Parathyroid adenoma (tissue), 2 donors: ENCODE measurements around the gene SLC25A43.

Experiments used
- H2AFZ ChIP-seq: fragments of 300-600 bp; sonication (generic); one replicate; pipeline ENCODE4 v1.7.0; 2017; ENCODE audit warnings: antibody characterized with exemption, mild to moderate bottlenecking
- H3K27ac ChIP-seq: fragments of 300-600 bp; sonication (generic); one replicate; pipeline ENCODE4 v1.7.0; 2017
- H3K27me3 ChIP-seq: fragments of 300-600 bp; sonication (generic); one replicate; pipeline ENCODE4 v1.7.0; 2017; ENCODE audit warnings: low read length; ENCODE audit not compliant: control insufficient read depth, insufficient read depth
- H3K36me3 ChIP-seq: fragments of 300-600 bp; sonication (generic); one replicate; pipeline ENCODE4 v1.7.0; 2017; ENCODE audit warnings: low read length; ENCODE audit not compliant: control insufficient read depth, insufficient read depth
- H3K4me1 ChIP-seq: fragments of 300-600 bp; sonication (generic); one replicate; pipeline ENCODE4 v1.7.0; 2017; ENCODE audit warnings: control low read depth
- H3K4me2 ChIP-seq: fragments of 300-600 bp; sonication (generic); one replicate; pipeline ENCODE4 v1.7.0; 2017; ENCODE audit warnings: low read length
- H3K4me3 ChIP-seq: fragments of 300-600 bp; sonication (generic); one replicate; pipeline ENCODE4 v1.7.0; 2017; ENCODE audit warnings: low read depth, low read length
- H3K79me2 ChIP-seq: fragments of 300-600 bp; sonication (generic); one replicate; pipeline ENCODE4 v1.7.0; 2017; ENCODE audit warnings: control low read depth
- H3K9ac ChIP-seq: fragments of 300-600 bp; sonication (generic); one replicate; pipeline ENCODE4 v1.7.0; 2017; ENCODE audit warnings: mild to moderate bottlenecking
- H3K9me3 ChIP-seq: fragments of 300-600 bp; sonication (generic); one replicate; pipeline ENCODE4 v1.7.0; 2017; ENCODE audit warnings: low read length; ENCODE audit not compliant: control insufficient read depth
- TF ChIP-seq, protein P1 (sequence below): fragments of 300-600 bp; sonication (generic); IDR thresholded peaks from one replicate; pipeline ENCODE4 v1.7.0; 2017; ENCODE audit warnings: antibody characterized with exemption, mild to moderate bottlenecking
- donor health status: primary hyperparathyroidism.

Gene SLC25A43

DNA sequence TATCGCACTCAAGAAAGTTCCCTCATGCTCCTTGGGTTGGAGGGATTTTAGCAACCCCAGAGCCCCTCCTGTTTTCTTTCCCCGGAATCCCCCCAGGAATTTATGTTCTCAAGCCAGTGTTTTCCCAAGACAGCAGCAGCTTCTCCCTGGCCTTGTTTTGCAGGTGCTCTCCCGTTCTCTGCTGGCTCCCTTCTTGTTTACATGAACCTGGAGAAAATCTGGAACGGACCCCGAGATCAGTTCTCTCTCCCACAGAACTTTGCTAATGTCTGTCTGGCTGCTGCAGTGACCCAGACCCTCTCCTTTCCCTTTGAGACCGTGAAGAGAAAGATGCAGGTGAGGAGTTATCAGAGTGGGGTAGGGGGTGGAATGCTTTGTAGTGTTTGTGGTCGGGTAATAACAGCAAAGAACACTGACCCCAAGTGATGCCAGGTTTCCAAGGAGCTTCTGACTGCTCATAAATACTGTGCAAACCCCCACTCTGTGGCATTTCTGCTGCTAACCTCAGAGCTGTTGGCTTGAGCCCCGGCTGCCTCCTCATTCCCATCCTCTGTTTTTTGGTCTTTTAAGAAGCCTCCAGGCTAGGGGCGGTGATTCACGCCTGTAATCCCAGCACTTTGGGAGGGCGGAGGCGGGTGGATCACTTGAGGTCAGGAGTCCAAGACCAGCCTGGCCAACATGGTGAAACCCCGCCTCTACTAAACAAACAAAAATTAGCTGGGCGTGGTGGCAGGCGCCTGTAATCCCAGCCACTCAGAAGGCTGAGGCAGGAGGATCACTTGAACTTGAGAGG, 11.1 kb downstream of the SLC25A43 start:
- no peaks in the 10 kb centered on the region for H3K9me3 ChIP-seq
- no peaks in the 10 kb centered on the region for H3K79me2 ChIP-seq
- no peaks in the 10 kb centered on the region for H3K4me1 ChIP-seq
- H3K36me3 ChIP-seq, result no peaks in the 10 kb centered on the region
- H3K4me2 ChIP-seq, result no peak overlapping the region
- no peak overlapping the region for H3K27ac ChIP-seq
- H3K27me3 ChIP-seq, result no peaks in the 10 kb centered on the region
- TF ChIP-seq, protein P1, sequence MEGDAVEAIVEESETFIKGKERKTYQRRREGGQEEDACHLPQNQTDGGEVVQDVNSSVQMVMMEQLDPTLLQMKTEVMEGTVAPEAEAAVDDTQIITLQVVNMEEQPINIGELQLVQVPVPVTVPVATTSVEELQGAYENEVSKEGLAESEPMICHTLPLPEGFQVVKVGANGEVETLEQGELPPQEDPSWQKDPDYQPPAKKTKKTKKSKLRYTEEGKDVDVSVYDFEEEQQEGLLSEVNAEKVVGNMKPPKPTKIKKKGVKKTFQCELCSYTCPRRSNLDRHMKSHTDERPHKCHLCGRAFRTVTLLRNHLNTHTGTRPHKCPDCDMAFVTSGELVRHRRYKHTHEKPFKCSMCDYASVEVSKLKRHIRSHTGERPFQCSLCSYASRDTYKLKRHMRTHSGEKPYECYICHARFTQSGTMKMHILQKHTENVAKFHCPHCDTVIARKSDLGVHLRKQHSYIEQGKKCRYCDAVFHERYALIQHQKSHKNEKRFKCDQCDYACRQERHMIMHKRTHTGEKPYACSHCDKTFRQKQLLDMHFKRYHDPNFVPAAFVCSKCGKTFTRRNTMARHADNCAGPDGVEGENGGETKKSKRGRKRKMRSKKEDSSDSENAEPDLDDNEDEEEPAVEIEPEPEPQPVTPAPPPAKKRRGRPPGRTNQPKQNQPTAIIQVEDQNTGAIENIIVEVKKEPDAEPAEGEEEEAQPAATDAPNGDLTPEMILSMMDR, result no peak
- H2AFZ ChIP-seq, result no peak overlapping the region
- H3K4me3 ChIP-seq, result no peak overlapping the region
- H3K9ac ChIP-seq, result no peak overlapping the region

GRCh38 chrX:119410854-119411253, 11.7 kb downstream of the SLC25A43 start:
- TF ChIP-seq, protein P1, result no peak
- Histone ChIP-seq H3K4me3 (no peak overlapping the region), H3K79me2 (no peaks in the 10 kb centered on the region), H3K9me3 (no peaks in the 10 kb centered on the region), H3K4me1 (no peaks in the 10 kb centered on the region), H3K27me3 (no peaks in the 10 kb centered on the region), H3K27ac (no peak overlapping the region), H3K9ac (no peak overlapping the region), H3K4me2 (no peak overlapping the region), H3K36me3 (no peaks in the 10 kb centered on the region), H2AFZ (no peak overlapping the region)

GRCh38 chrX:119411959-119412358, 12.8 kb downstream of the SLC25A43 start:
- TF ChIP-seq, protein P1, result no peak
- Histone ChIP-seq H3K27me3 (no peaks in the 10 kb centered on the region), H3K9ac (no peak overlapping the region), H3K4me2 (no peak overlapping the region), H3K79me2 (no peaks in the 10 kb centered on the region), H2AFZ (no peak overlapping the region), H3K4me3 (no peak overlapping the region), H3K4me1 (no peaks in the 10 kb centered on the region), H3K9me3 (no peaks in the 10 kb centered on the region), H3K27ac (no peak overlapping the region), H3K36me3 (no peaks in the 10 kb centered on the region)

GRCh38 chrX:119417376-119417775, 18.2 kb downstream of the SLC25A43 start:
- H3K9ac ChIP-seq, result no peak overlapping the region
- no peak overlapping the region for H3K27ac ChIP-seq
- no peak overlapping the region for H3K4me3 ChIP-seq
- TF ChIP-seq, protein P1, result no peak
- H3K79me2 ChIP-seq, result no peaks in the 10 kb centered on the region
- H3K4me1 ChIP-seq, result no peaks in the 10 kb centered on the region
- H3K4me2 ChIP-seq, result no peak overlapping the region
- H2AFZ ChIP-seq, result no peak overlapping the region
- H3K9me3 ChIP-seq, result no peaks in the 10 kb centered on the region
- H3K27me3 ChIP-seq, result no peaks in the 10 kb centered on the region
- no peaks in the 10 kb centered on the region for H3K36me3 ChIP-seq

GRCh38 chrX:119417842-119418241, 18.7 kb downstream of the SLC25A43 start:
- no peak overlapping the region for H2AFZ ChIP-seq
- H3K79me2 ChIP-seq, result no peaks in the 10 kb centered on the region
- H3K9ac ChIP-seq, result no peak overlapping the region
- no peaks in the 10 kb centered on the region for H3K4me1 ChIP-seq
- no peak overlapping the region for H3K27ac ChIP-seq
- no peaks in the 10 kb centered on the region for H3K27me3 ChIP-seq
- no peak overlapping the region for H3K4me3 ChIP-seq
- H3K9me3 ChIP-seq, result no peaks in the 10 kb centered on the region
- no peak overlapping the region for H3K4me2 ChIP-seq
- H3K36me3 ChIP-seq, result no peaks in the 10 kb centered on the region
- TF ChIP-seq, protein P1, result no peak
